ENCODE measurements around the gene ZNF428. TPM values are rescaled to one million over a fixed set of nuclear protein-coding genes. Genes with fewer than 3 reads are reported as not detected.
A peak's percentile ranks its signal among the peaks of the same experiment; 100 is the strongest.

The ZNF428 gene
- total and polyA plus RNA-seq, 2 experiments from 2014 or later = 21.1 to 23.9 TPM

DNA sequence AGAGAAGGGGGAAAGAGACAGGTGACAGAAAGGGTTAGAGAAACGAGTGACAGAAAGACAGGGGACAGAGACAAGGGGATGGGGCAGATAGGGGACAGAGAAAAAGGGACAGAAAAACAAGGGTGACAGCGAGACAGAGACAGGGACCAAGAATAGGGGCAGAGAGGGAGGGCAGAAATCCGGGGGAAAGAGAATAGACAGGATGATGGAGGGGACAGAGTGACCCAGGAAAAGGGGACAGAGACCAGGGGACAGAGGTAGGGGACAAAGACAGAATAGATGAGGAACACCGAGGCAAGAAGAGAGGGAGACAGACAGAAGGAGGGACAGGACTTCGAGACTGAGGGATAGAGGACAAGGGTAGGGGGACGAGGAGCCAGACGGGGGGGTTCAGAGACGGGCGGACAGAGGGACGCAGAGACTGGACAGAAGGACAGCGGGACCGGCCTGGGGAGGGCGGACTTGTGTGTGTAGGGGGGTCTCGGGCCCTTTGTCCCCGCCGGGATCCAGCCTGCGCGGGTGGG is 19.6 kb upstream of the ZNF428 start (continued):
- TF ChIP-seq ZNF331 (CRISPR knock-in tag; IDR thresholded peaks at IDR 0.05; ENCODE audit: low read depth) (no peak), EZH2phosphoT487 (IDR thresholded peaks at IDR 0.05; ENCODE audit: unreplicated experiment) (no peak)
- TF ChIP-seq, protein P1, sequence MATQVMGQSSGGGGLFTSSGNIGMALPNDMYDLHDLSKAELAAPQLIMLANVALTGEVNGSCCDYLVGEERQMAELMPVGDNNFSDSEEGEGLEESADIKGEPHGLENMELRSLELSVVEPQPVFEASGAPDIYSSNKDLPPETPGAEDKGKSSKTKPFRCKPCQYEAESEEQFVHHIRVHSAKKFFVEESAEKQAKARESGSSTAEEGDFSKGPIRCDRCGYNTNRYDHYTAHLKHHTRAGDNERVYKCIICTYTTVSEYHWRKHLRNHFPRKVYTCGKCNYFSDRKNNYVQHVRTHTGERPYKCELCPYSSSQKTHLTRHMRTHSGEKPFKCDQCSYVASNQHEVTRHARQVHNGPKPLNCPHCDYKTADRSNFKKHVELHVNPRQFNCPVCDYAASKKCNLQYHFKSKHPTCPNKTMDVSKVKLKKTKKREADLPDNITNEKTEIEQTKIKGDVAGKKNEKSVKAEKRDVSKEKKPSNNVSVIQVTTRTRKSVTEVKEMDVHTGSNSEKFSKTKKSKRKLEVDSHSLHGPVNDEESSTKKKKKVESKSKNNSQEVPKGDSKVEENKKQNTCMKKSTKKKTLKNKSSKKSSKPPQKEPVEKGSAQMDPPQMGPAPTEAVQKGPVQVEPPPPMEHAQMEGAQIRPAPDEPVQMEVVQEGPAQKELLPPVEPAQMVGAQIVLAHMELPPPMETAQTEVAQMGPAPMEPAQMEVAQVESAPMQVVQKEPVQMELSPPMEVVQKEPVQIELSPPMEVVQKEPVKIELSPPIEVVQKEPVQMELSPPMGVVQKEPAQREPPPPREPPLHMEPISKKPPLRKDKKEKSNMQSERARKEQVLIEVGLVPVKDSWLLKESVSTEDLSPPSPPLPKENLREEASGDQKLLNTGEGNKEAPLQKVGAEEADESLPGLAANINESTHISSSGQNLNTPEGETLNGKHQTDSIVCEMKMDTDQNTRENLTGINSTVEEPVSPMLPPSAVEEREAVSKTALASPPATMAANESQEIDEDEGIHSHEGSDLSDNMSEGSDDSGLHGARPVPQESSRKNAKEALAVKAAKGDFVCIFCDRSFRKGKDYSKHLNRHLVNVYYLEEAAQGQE (IDR thresholded peaks at IDR 0.05; ENCODE audit: unreplicated experiment) = no peak

DNA sequence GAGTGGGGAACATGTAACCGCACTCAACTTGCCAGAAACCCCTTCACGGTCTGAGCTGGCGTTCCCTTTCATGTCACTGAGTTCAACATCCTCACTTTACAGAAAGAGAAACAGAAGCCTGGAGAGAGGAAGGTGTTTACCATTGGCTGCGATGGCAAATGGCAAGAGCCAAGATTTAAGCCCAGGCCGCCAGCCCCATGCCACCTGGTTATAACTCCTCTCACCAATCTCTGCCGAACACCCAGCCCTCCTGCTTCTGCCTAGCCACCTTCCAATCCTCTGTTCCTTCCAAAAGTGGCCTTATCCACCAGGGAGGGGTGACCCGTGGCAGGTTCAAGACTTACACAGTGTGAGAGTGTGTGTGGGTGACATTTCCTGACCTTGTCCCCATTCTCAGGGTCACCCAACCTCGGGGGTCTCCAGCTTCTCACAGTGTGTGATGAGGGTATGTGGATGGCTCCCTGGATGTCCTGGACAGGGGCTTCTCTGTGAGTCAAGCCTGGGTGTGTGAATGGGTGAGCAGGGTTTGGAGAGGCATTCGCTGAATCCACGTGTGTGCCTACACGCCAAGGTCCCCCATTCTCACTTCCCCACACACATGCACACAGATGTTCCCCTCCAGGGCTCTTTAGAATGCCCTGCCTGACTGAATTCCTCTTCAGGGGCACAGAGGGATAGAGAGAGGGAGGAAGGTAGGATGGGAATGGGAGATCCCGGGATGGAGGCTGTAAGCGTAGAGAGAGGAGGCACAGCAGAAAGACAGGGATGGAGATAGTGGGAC is 19.0 kb upstream of the ZNF428 start:
- no peaks in the 10 kb centered on the region for H3K79me2 ChIP-seq (replicated peaks; ENCODE audit: insufficient read depth)
- H3K36me3 ChIP-seq (ENCODE audit: insufficient read depth) = no peaks in the 10 kb centered on the region
- peaks cover 4% of the 10 kb centered on the region; the same call in 1 of the 2 replicates for H4K20me1 ChIP-seq (replicated peaks; ENCODE audit: insufficient read depth)
- ATAC-seq (no peak), DNase-seq (ENCODE audit: low spot score) (no peak)
- peaks cover 52% of the 10 kb centered on the region for H3K27me3 ChIP-seq (ENCODE audit: insufficient read depth)
- H3K9me2 ChIP-seq (ENCODE audit: insufficient read depth) = no peaks in the 10 kb centered on the region
- H3K27ac Mint-ChIP-seq = no peak overlapping the region
- peaks cover 60% of the 10 kb centered on the region for H3K27me3 Mint-ChIP-seq (ENCODE audit: insufficient read depth, low read depth, poor library complexity)
- H3K36me3 Mint-ChIP-seq (ENCODE audit: low read depth) = peaks cover 13% of the 10 kb centered on the region; the same call in 2 of the 3 replicates
- no peak overlapping the region for H2AFZ ChIP-seq
- no peak overlapping the region for H3K27ac ChIP-seq (ENCODE audit: low read depth)
- H3F3A ChIP-seq (replicated peaks; ENCODE audit: low read depth) = 0 out of 2 replicates have a peak, but pooled peaks cover 3% of the 10 kb centered on the region
- peak overlapping the region; percentile 64 for H3K4me3 ChIP-seq
- peak overlapping the region; percentile 83 for H3K4me2 ChIP-seq
- peaks cover 6% of the 10 kb centered on the region; the same call in 2 of the 3 replicates for H3K9me3 Mint-ChIP-seq
- peaks cover 33% of the 10 kb centered on the region for H3K4me1 Mint-ChIP-seq
- H3K4me3 Mint-ChIP-seq = peak overlapping the region; percentile 84
- peaks cover 33% of the 10 kb centered on the region for H3K4me1 ChIP-seq (ENCODE audit: insufficient read depth)
- TF ChIP-seq STAT1 (IDR thresholded peaks at IDR 0.05; ENCODE audit: unreplicated experiment) = no peak
- TF ChIP-seq NANOG (IDR thresholded peaks at IDR 0.05; ENCODE audit: borderline replicate concordance) = no peak
- TF ChIP-seq, protein P2, sequence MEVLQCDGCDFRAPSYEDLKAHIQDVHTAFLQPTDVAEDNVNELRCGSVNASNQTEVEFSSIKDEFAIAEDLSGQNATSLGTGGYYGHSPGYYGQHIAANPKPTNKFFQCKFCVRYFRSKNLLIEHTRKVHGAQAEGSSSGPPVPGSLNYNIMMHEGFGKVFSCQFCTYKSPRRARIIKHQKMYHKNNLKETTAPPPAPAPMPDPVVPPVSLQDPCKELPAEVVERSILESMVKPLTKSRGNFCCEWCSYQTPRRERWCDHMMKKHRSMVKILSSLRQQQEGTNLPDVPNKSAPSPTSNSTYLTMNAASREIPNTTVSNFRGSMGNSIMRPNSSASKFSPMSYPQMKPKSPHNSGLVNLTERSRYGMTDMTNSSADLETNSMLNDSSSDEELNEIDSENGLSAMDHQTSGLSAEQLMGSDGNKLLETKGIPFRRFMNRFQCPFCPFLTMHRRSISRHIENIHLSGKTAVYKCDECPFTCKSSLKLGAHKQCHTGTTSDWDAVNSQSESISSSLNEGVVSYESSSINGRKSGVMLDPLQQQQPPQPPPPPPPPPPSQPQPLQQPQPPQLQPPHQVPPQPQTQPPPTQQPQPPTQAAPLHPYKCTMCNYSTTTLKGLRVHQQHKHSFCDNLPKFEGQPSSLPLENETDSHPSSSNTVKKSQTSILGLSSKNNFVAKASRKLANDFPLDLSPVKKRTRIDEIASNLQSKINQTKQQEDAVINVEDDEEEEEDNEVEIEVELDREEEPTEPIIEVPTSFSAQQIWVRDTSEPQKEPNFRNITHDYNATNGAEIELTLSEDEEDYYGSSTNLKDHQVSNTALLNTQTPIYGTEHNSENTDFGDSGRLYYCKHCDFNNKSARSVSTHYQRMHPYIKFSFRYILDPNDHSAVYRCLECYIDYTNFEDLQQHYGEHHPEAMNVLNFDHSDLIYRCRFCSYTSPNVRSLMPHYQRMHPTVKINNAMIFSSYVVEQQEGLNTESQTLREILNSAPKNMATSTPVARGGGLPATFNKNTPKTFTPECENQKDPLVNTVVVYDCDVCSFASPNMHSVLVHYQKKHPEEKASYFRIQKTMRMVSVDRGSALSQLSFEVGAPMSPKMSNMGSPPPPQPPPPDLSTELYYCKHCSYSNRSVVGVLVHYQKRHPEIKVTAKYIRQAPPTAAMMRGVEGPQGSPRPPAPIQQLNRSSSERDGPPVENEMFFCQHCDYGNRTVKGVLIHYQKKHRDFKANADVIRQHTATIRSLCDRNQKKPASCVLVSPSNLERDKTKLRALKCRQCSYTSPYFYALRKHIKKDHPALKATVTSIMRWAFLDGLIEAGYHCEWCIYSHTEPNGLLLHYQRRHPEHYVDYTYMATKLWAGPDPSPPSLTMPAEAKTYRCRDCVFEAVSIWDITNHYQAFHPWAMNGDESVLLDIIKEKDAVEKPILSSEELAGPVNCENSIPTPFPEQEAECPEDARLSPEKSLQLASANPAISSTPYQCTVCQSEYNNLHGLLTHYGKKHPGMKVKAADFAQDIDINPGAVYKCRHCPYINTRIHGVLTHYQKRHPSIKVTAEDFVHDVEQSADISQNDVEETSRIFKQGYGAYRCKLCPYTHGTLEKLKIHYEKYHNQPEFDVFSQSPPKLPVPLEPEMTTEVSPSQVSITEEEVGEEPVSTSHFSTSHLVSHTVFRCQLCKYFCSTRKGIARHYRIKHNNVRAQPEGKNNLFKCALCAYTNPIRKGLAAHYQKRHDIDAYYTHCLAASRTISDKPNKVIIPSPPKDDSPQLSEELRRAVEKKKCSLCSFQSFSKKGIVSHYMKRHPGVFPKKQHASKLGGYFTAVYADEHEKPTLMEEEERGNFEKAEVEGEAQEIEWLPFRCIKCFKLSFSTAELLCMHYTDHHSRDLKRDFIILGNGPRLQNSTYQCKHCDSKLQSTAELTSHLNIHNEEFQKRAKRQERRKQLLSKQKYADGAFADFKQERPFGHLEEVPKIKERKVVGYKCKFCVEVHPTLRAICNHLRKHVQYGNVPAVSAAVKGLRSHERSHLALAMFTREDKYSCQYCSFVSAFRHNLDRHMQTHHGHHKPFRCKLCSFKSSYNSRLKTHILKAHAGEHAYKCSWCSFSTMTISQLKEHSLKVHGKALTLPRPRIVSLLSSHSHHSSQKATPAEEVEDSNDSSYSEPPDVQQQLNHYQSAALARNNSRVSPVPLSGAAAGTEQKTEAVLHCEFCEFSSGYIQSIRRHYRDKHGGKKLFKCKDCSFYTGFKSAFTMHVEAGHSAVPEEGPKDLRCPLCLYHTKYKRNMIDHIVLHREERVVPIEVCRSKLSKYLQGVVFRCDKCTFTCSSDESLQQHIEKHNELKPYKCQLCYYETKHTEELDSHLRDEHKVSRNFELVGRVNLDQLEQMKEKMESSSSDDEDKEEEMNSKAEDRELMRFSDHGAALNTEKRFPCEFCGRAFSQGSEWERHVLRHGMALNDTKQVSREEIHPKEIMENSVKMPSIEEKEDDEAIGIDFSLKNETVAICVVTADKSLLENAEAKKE (CRISPR knock-in tag; IDR thresholded peaks at IDR 0.05) = no peak
- TF ChIP-seq CREB1 (CRISPR knock-in tag; IDR thresholded peaks at IDR 0.05; ENCODE audit: low read depth) = no peak
- no peak for TF ChIP-seq ZNF331 (CRISPR knock-in tag; IDR thresholded peaks at IDR 0.05; ENCODE audit: low read depth)
- no peak for TF ChIP-seq EZH2phosphoT487 (IDR thresholded peaks at IDR 0.05; ENCODE audit: unreplicated experiment)
- TF ChIP-seq, protein P3, sequence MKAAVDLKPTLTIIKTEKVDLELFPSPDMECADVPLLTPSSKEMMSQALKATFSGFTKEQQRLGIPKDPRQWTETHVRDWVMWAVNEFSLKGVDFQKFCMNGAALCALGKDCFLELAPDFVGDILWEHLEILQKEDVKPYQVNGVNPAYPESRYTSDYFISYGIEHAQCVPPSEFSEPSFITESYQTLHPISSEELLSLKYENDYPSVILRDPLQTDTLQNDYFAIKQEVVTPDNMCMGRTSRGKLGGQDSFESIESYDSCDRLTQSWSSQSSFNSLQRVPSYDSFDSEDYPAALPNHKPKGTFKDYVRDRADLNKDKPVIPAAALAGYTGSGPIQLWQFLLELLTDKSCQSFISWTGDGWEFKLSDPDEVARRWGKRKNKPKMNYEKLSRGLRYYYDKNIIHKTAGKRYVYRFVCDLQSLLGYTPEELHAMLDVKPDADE (IDR thresholded peaks at IDR 0.05) = no peak
- TF ChIP-seq POLR2AphosphoS5 (IDR thresholded peaks at IDR 0.05; ENCODE audit: low read depth) = no peak
- no peak for TF ChIP-seq ZNF114 (CRISPR knock-in tag; IDR thresholded peaks at IDR 0.05)
- TF ChIP-seq, protein P4, sequence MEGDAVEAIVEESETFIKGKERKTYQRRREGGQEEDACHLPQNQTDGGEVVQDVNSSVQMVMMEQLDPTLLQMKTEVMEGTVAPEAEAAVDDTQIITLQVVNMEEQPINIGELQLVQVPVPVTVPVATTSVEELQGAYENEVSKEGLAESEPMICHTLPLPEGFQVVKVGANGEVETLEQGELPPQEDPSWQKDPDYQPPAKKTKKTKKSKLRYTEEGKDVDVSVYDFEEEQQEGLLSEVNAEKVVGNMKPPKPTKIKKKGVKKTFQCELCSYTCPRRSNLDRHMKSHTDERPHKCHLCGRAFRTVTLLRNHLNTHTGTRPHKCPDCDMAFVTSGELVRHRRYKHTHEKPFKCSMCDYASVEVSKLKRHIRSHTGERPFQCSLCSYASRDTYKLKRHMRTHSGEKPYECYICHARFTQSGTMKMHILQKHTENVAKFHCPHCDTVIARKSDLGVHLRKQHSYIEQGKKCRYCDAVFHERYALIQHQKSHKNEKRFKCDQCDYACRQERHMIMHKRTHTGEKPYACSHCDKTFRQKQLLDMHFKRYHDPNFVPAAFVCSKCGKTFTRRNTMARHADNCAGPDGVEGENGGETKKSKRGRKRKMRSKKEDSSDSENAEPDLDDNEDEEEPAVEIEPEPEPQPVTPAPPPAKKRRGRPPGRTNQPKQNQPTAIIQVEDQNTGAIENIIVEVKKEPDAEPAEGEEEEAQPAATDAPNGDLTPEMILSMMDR (conservative IDR thresholded peaks at IDR 0.05; ENCODE audit: low read depth in 2 of 2) = no peak
